HepG2 (cell line): Measurements from ENCODE around the gene C1QL4. TPM values are rescaled to one million over a fixed set of nuclear protein-coding genes. Genes with fewer than 3 reads are reported as not detected.
A peak's percentile ranks its signal among the peaks of the same experiment; 100 is the strongest.

Source experiments
- FOXC1 ChIP-seq: sonication (generic); formaldehyde crosslinking; IDR thresholded peaks from 2 replicates; pipeline ENCODE4 v1.8.0; 2022; ENCODE audit warnings: mild to moderate bottlenecking, missing genetic modification reagents, borderline replicate concordance
- MAFK ChIP-seq, 2 experiments: IDR thresholded peaks in 1 of 2; conservative IDR thresholded peaks in 1 of 2; 2 replicates each; pipeline ENCODE4 v1.6.1; 2011; ENCODE audit warnings: improper control_type of control experiment in 2 of 2, low read length in 2 of 2
- MXI1 ChIP-seq: IDR thresholded peaks from 3 replicates; pipeline ENCODE4 v1.6.1; 2012; ENCODE audit warnings: low read depth, low read length, inconsistent platforms, borderline replicate concordance
- NFE2 ChIP-seq: sonication (generic); formaldehyde crosslinking; IDR thresholded peaks from 2 replicates; pipeline ENCODE4 v1.4.0; 2020; ENCODE audit warnings: missing genetic modification reagents
- NR0B2 ChIP-seq: sonication (generic); formaldehyde crosslinking; IDR thresholded peaks from 2 replicates; pipeline ENCODE4 v1.4.0; 2020; ENCODE audit warnings: mild to moderate bottlenecking, missing genetic modification reagents
- POGK ChIP-seq: sonication (generic); formaldehyde crosslinking; conservative IDR thresholded peaks from 2 replicates; pipeline ENCODE4 v1.8.0; 2022; ENCODE audit warnings: mild to moderate bottlenecking, moderate library complexity, missing genetic modification reagents
- RFXANK ChIP-seq: IDR thresholded peaks from 2 replicates; pipeline ENCODE4 v1.6.1; 2016
- RXRA ChIP-seq: sonication (generic); formaldehyde crosslinking; IDR thresholded peaks from 2 replicates; pipeline ENCODE4 v1.5.1; 2020; ENCODE audit warnings: missing genetic modification reagents
- SOX13 ChIP-seq, 3 experiments: fragments of 450-650 bp in 1 of 3; sonication (generic) in 1 of 3; formaldehyde crosslinking in 1 of 3; IDR thresholded peaks in 2 of 3; conservative IDR thresholded peaks in 1 of 3; 2 replicates each; pipeline versions ENCODE4 v1.5.0 to v1.6.1; 2016 to 2020; ENCODE audit warnings: antibody characterized with exemption in 1 of 3, mild to moderate bottlenecking in 1 of 3, missing compliant biosample characterization in 1 of 3, missing genetic modification reagents in 1 of 3, moderate library complexity in 1 of 3
- SRF ChIP-seq: IDR thresholded peaks from 2 replicates; pipeline ENCODE4 v1.6.1; 2011; ENCODE audit warnings: mild to moderate bottlenecking, low read depth, low read length, moderate library complexity
- THAP7 ChIP-seq: sonication (generic); formaldehyde crosslinking; IDR thresholded peaks from 2 replicates; pipeline ENCODE4 v1.8.1; 2023; ENCODE audit warnings: mild to moderate bottlenecking, missing genetic modification reagents
- THRA ChIP-seq: sonication (generic); formaldehyde crosslinking; IDR thresholded peaks from 2 replicates; pipeline ENCODE4 v1.4.0; 2020; ENCODE audit warnings: missing genetic modification reagents, borderline replicate concordance
- ZBTB10 ChIP-seq: sonication (generic); formaldehyde crosslinking; IDR thresholded peaks from 2 replicates; pipeline ENCODE4 v1.4.0; 2020; ENCODE audit warnings: missing genetic modification reagents, borderline replicate concordance
- ZBTB21 ChIP-seq: sonication (generic); formaldehyde crosslinking; IDR thresholded peaks from 2 replicates; pipeline ENCODE4 v1.4.0; 2020; ENCODE audit warnings: missing genetic modification reagents
- ZFP82 ChIP-seq: sonication (generic); formaldehyde crosslinking; IDR thresholded peaks from 2 replicates; pipeline ENCODE4 v1.5.1; 2020; ENCODE audit warnings: mild to moderate bottlenecking, missing genetic modification reagents, borderline replicate concordance
- ZFP90 ChIP-seq: sonication (generic); formaldehyde crosslinking; IDR thresholded peaks from 2 replicates; pipeline ENCODE4 v1.8.0; 2022; ENCODE audit warnings: missing genetic modification reagents, mild to moderate bottlenecking, inconsistent platforms, borderline replicate concordance
- ZNF12 ChIP-seq: sonication (generic); formaldehyde crosslinking; IDR thresholded peaks from 2 replicates; pipeline ENCODE4 v1.5.0; 2020; ENCODE audit warnings: missing genetic modification reagents
- ZNF143 ChIP-seq: sonication (generic); formaldehyde crosslinking; IDR thresholded peaks from 2 replicates; pipeline ENCODE4 v1.4.0; 2020; ENCODE audit warnings: missing genetic modification reagents
- ZNF17 ChIP-seq: sonication (generic); formaldehyde crosslinking; IDR thresholded peaks from 2 replicates; pipeline ENCODE4 v1.5.0; 2020; ENCODE audit warnings: mild to moderate bottlenecking, missing genetic modification reagents
- ZNF30 ChIP-seq: sonication (generic); formaldehyde crosslinking; IDR thresholded peaks from 2 replicates; pipeline ENCODE4 v1.5.0; 2020; ENCODE audit warnings: mild to moderate bottlenecking, missing genetic modification reagents
- ZNF652 ChIP-seq: IDR thresholded peaks from 2 replicates; pipeline ENCODE4 v1.6.1; 2016; ENCODE audit warnings: low read depth, borderline replicate concordance
- ZNF775 ChIP-seq: sonication (generic); formaldehyde crosslinking; IDR thresholded peaks from 2 replicates; pipeline ENCODE4 v1.4.0; 2020; ENCODE audit warnings: missing genetic modification reagents, mild to moderate bottlenecking, moderate library complexity, borderline replicate concordance
- polyA plus RNA-seq, 8 experiments: library from polyadenylated mRNA; depleted of rRNA in 3 of 8; stranded (reverse) in 7 of 8; unstranded in 1 of 8; fragments of >200 nt; fragmentation: Illumina TruSeq in 4 of 8; extraction: Trizol in 4 of 8; gene quantifications; 2 replicates each; pipeline versions ENCODE4 v1.2.1 to v1.2.3, GENCODE V29; 2011 to 2016; ENCODE audit warnings: low read depth in 4 of 8, missing spikeins in 1 of 8, mixed read lengths in 1 of 8; ENCODE audit not compliant: insufficient read depth in 1 of 8
- total RNA-seq, 5 experiments: library from RNA; depleted of rRNA; stranded (reverse); fragments of >200 nt; fragmentation: Illumina TruSeq; extraction: Trizol; gene quantifications; 2 replicates each; pipeline ENCODE4 v1.2.3, GENCODE V29; 2016; ENCODE audit warnings: low read depth in 1 of 5

The C1QL4 gene
- total and polyA plus RNA-seq, 2 of the 13 experiments (the other 11 are each of a cell fraction or from before 2014, with no cell fraction given), result 0.03 TPM; not detected in 1

- no peak for TF ChIP-seq THRA
- TF ChIP-seq THAP7 (CRISPR knock-in tag), result no peak
- TF ChIP-seq RFXANK (CRISPR knock-in tag), result no peak
- TF ChIP-seq ZNF652 (CRISPR knock-in tag), result no peak
- no peak for TF ChIP-seq ZFP82 (CRISPR knock-in tag)
- TF ChIP-seq POGK (CRISPR knock-in tag), result no peak
- TF ChIP-seq MAFK (conservative IDR thresholded peaks at IDR 0.05 in 1 of 2, IDR thresholded peaks at IDR 0.05 in 1 of 2; ENCODE audit: low read length in 2 of 2), result no peak
- no peak for TF ChIP-seq ZNF143 (CRISPR knock-in tag)
- no peak for TF ChIP-seq NR0B2
- 0 out of 2 replicates have a peak, but pooled peaks have one; percentile 76 for TF ChIP-seq ZNF775 (CRISPR knock-in tag)
- TF ChIP-seq ZBTB21 (CRISPR knock-in tag), result no peak
- TF ChIP-seq FOXC1 (CRISPR knock-in tag), result no peak
- TF ChIP-seq NFE2 (CRISPR knock-in tag), result no peak
- TF ChIP-seq ZNF17 (CRISPR knock-in tag), result no peak
- TF ChIP-seq MXI1, result no peak
- TF ChIP-seq ZNF12 (CRISPR knock-in tag), result no peak
- no peak for TF ChIP-seq RXRA
- no peak for TF ChIP-seq SRF
- TF ChIP-seq SOX13 (IDR thresholded peaks at IDR 0.05), result no peak
- TF ChIP-seq SOX13 (CRISPR knock-in tag; conservative IDR thresholded peaks at IDR 0.05 in 1 of 2, IDR thresholded peaks at IDR 0.05 in 1 of 2), result no peak
- no peak for TF ChIP-seq ZFP90
- TF ChIP-seq ZNF30, result no peak
- 0 out of 2 replicates have a peak, but pooled peaks have one; percentile 6 for TF ChIP-seq ZBTB10
These were observed 30.6 kb upstream of the C1QL4 start, which contains the start of gene SPATS2 (continued) for GRCh38 chr12:49367381-49368239.
